Ramos (cell line): ENCODE measurements around the gene TADA2B.
"Not testable (repeated sequence)": the region's sequence is repeated elsewhere in the genome, so short reads cannot be mapped to it uniquely, and the experiment has no call there.

ENCODE experiments used
- in situ Hi-C: fragments of 300-500 bp; cut with MboI; formaldehyde crosslinking; loops from one replicate; pipeline ENCODE4 v1.14.3; 2022; ENCODE audit warnings: low sequenced_read_pairs; ENCODE audit not compliant: unreplicated experiment

Gene TADA2B

DNA sequence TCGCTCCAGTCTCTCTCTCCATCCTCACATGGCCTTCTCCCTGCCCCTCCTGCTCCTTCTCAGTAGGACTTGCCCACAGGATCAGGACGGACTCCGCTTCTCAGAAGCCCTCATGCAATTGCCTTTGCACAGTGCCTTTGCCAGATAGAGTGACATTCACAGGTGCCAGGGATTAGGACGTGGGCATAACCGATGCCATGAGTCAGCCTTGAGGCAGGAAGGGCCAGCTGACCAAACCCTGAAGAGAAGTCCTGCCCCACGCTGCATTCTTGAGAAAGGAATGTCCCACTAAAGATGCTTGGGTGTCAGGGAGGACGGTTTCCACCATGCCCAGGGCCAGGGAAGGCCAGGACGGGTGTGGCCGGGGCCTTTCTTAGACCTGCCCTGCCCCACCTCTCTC is 31.3 kb downstream of the TADA2B start:
- in situ Hi-C loops: loop anchor here (5.0 kb wide), 2 partner anchors 172 to 352 kb away; no protein-coding TSS in a partner anchor

GRCh38 chr4:7075962-7076695 is 33.0 kb downstream of the TADA2B start:
- in situ Hi-C loops: no loop called here

DNA sequence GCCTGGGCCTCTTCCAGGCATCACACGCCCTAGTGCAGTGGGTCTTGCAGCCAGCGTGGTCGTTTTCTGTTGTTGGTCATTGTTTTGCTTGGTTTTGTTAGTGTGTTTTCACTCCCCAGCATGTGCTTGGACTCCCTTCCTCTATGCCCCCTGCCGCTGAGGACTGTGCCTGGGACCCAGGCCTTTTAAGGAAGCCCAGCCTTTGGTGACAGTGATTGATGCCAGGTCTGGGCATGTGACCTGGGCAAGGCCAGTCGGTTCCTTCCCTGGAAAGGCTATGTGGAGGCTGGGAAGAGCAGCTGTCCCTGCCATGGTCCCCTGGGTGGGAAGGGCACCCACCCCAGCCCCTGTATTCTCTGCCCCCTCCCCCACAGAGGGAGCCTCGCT is 33.5 kb downstream of the TADA2B start:
- in situ Hi-C loops: no loop called here

- in situ Hi-C loops: no loop called here
Observed at GRCh38 chr4:7077371-7077770, 34.2 kb downstream of the TADA2B start.

DNA sequence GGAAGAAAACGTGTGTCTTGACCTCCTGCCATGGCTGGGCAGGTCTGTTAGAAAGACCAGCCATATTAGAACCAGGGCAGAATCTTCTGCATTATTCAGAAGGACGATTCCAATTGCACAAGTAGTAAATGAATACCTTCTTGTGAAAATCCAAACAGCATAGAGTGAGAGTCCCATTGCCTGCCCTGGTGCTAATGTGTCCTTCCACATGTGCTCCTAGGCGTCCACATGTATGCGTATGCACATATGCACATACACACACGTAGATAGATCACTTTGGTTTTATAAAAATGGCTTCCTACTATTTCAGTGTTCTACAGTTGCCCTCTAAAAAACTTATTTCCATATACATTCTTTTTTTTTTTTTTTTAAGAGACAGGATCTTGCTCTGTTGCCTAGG is 34.9 kb downstream of the TADA2B start:
- in situ Hi-C loops: no loop called here

DNA sequence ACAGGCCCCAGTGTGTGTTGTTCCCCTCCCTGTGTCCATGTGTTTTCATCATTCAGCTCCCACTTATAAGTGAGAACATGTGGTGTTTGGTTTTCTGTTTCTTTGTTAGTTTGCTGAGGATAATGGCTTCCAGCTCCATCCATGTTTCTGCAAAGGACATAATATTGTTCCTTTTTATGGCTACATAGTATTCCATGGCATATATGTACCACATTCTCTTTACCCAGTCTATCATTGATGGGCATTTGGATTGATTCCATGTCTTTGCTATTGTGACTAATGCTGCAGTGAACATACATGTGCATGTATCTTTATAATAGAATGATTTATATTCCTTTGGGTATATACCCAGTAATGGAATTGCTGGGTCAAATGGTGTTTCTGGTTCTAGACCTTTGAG is 36.3 kb downstream of the TADA2B start:
- in situ Hi-C loops: not testable (repeated sequence)

GRCh38 chr4:7079909-7080308 is 36.7 kb downstream of the TADA2B start:
- in situ Hi-C loops: not testable (repeated sequence)

DNA sequence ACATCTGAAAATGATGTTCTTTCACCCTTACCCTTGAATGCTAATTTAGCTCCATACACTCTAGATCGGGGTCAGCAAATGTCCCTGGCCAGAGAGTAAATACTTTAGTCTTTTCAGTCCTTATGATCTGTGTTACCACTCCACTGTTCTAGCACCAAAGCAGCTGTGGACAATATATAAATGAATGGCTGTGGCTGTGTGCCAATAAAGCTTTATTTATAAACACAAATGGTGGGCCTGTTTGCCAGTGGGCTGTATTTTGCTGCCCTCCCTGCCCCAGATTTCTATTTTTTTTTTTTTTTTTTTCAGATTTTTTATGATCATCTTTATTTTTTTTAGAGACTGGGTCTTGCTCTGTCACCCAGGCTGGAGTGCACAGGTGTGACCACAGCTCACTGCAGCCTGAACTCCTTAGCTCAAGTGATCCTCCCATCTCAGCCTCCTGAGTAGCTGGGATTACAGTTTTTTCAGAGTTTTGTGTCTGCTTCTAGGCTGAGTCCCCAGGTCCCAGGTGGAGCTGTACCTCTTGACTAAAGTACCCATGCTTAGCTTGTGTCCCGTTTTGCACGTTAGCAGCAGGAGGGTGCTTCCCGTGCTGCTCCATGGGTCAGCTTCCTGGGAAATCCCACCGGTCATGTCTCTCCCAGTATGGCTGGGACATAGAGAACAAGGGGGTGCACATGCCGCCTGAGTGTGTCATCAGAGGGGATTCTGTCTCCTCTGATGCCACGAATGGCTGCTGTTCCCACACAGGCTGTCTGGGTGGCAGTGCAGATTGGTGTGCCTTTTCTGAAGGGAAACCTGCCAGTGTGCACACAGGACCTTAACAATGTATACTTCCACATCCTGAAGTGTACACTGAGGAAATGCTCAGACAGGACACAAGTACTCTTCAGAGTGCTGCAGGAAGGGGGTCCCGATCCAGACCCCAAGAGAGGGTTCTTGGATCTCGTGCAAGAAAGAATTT is 40.7 kb downstream of the TADA2B start:
- in situ Hi-C loops: no loop called here

- in situ Hi-C loops: not testable (repeated sequence)
Observed at GRCh38 chr4:7084564-7084961, 41.4 kb downstream of the TADA2B start.

DNA sequence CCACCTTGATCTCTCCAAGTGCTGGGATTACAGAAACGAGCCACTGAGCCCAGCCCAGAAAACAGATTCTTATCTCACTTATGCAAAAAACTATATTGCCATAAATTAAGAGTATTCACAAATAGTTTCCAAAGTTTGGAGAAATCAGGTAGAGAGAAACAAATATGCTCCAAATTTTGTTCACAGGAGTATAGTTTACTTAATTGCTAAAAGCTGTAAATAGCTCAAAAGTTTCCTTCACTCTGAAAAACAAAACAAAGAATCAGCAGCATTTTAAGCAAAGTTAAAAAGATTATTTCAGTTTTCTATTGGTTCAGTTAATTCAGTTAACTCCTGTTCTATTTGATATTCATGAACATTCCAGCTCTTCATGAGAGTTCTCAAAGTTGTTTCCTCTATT is 43.2 kb downstream of the TADA2B start:
- in situ Hi-C loops: no loop called here

- in situ Hi-C loops: no loop called here
Observed at GRCh38 chr4:7087036-7087435, 43.9 kb downstream of the TADA2B start.

DNA sequence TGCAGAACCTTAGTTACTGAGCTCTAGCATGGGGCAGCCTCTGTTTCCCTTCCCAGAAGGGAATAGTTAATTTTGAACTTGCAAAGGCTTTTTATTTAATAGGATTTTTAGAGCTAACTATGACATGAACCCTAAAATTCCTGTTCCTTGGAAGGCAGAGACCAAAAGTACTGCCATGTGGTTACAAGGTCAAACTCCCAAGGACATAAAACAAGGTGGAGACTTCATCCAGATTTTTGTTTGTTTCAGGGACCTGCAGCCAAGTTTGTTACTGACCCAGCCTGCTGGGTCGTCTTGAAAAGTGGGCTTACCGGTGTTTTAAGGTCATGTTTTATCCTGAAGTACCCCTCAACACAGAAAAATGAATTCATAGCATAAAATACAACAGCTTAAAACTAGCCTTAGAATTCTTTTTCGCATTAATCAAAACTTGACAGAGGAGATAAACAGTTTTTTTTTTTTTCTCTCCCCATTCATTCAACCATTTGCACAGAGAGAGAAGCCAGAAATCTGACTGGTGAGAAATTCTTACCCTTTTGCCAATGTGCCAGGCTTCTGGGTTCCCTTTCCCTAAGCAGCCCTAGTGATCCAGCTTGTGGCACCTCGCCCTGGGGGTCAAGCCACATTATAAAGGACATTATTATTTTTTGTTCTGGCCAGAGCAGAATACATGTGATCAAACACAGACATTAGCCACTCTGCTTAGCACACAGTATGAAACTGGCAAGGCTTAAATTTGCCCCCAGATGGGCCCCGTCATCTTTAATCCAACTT is 46.2 kb downstream of the TADA2B start:
- in situ Hi-C loops: no loop called here

GRCh38 chr4:7092026-7092425 is 48.9 kb downstream of the TADA2B start:
- in situ Hi-C loops: no loop called here

DNA sequence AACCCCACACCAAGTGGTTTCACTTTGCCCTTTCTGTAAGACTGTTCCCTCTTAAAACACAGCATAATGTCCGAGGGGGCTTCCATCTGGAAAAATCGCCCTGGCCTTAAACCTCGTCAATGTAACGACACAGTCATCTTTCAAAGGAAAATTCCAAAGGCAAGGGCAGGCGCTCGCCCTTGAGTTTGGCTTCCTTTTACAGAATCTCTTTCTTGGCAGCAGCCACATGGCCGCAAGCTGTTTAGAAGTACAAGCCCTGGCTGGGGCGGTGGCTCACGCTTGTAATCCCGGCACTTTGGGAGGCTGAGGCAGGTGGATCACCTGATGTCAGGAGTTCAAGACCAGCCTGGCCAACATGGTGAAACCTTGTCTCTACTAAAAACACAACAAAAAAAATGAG is 51.7 kb downstream of the TADA2B start:
- in situ Hi-C loops: no loop called here

- in situ Hi-C loops: no loop called here
Observed at GRCh38 chr4:7095611-7096155, 52.5 kb downstream of the TADA2B start.

GRCh38 chr4:7096236-7096635 is 53.1 kb downstream of the TADA2B start:
- in situ Hi-C loops: no loop called here

GRCh38 chr4:7101692-7102515 is 58.7 kb downstream of the TADA2B start:
- in situ Hi-C loops: no loop called here

GRCh38 chr4:7102516-7102909 is 59.3 kb downstream of the TADA2B start:
- in situ Hi-C loops: not testable (repeated sequence)

DNA sequence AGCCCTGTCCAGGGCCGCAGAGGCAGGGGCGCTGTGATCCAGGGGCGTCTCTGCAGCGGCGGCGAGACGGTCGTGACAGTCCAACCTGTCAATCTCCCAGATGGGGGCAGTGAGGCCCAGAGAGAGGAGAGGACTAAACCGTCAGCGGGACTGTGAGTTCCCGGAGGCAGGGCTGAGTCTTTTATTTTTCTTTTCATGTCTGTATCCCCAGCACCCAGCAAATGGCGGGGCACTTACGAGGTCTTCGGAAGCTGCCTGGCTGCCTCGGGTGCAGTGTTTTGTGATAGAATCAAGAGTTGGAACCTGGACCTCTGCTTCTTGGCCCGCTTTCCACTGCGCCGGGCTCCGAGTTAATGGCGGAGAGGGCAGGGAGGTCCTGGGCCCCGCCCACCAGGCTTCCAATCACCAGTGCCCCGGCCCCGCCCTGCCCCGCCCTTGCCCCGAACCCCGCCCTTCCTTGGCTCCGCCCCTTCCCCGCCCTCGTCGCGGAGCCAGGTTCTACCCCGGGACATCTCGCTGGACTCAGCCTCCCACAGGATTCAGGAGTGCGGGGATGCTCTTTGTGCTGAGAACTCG is 59.9 kb downstream of the TADA2B start:
- in situ Hi-C loops: no loop called here
